Spleen (tissue), 11 donors: ENCODE results near the gene DNAH17. TPM values are rescaled to one million over a fixed set of nuclear protein-coding genes. Genes with fewer than 3 reads are reported as not detected.

Experiments
- DNase-seq: peaks from one replicate; pipeline ENCODE4 v3.0.0-alpha.2; 2020
- H3K27ac ChIP-seq, 8 donors: fragments of 200-600 bp; sonication (generic) in 7 of 8; 1 replicate in 4 of 8; 2 replicates in 4 of 8; pipeline versions ENCODE4 v1.5.0 to v1.8.0; 2016 to 2021; ENCODE audit warnings: inconsistent platforms in 4 of 8, mild to moderate bottlenecking in 4 of 8, moderate library complexity in 1 of 8
- H3K27me3 ChIP-seq, 7 donors: fragments of 200-600 bp; sonication (generic) in 6 of 7; replicated peaks in 1 of 7; 1 replicate in 4 of 7; 2 replicates in 3 of 7; pipeline versions ENCODE4 v1.5.0 to v1.8.0; 2016 to 2021; ENCODE audit warnings: inconsistent platforms in 3 of 7, mild to moderate bottlenecking in 1 of 7
- H3K36me3 ChIP-seq, 6 donors: fragments of 200-600 bp; sonication (generic) in 5 of 6; 1 replicate in 4 of 6; 2 replicates in 2 of 6; pipeline versions ENCODE4 v1.5.0 to v1.8.0; 2016 to 2021; ENCODE audit warnings: inconsistent platforms in 2 of 6
- H3K4me1 ChIP-seq, 6 donors: fragments of 200-600 bp; sonication (generic) in 5 of 6; 1 replicate in 3 of 6; 2 replicates in 3 of 6; pipeline versions ENCODE4 v1.5.0 to v1.8.0; 2016 to 2021; ENCODE audit warnings: inconsistent platforms in 3 of 6
- H3K4me3 ChIP-seq, 8 donors: fragments of 200-600 bp; sonication (generic) in 7 of 8; 1 replicate in 4 of 8; 2 replicates in 4 of 8; pipeline versions ENCODE4 v1.5.0 to v1.8.0; 2016 to 2021; ENCODE audit warnings: inconsistent platforms in 4 of 8, mild to moderate bottlenecking in 4 of 8, moderate library complexity in 2 of 8
- H3K9me3 ChIP-seq, 8 donors: fragments of 200-600 bp; sonication (generic) in 7 of 8; 1 replicate in 4 of 8; 2 replicates in 4 of 8; pipeline versions ENCODE4 v1.5.0 to v1.8.0; 2016 to 2021; ENCODE audit warnings: inconsistent platforms in 4 of 8
- POLR2A ChIP-seq, 3 donors: fragments of 450-650 bp; IDR thresholded peaks; one replicate each; pipeline ENCODE4 v1.5.1; 2017; ENCODE audit warnings: antibody characterized with exemption in 3 of 3, mild to moderate bottlenecking in 1 of 3
- POLR2AphosphoS5 ChIP-seq, 3 donors: sonication (generic); formaldehyde crosslinking; IDR thresholded peaks; one replicate each; pipeline ENCODE4 v1.5.1; 2017; ENCODE audit warnings: antibody characterized with exemption in 3 of 3
- WGBS, 5 donors: extraction: QIAGEN DNeasy Blood & Tissue Kit in 3 of 5; methylation state at CpG; one replicate each; pipeline versions ENCODE4 v1.1.5 to v1.1.7; 2013 to 2018; 5-methylcytosine and 5-hydroxymethylcytosine counted together
- intact Hi-C: fragments of 100-400 bp; cut with DNase I; formaldehyde crosslinking; loops from one replicate; pipeline ENCODE4 v1.15.0; 2023; ENCODE audit warnings: low total_unique reads
- polyA plus RNA-seq, 3 donors: library from polyadenylated mRNA; stranded (reverse); fragments of 200-250 nt; gene quantifications; one replicate each; pipeline ENCODE4 v1.2.1, GENCODE V29; 2013
- total RNA-seq, 7 donors: library from RNA; depleted of rRNA in 3 of 7; stranded (reverse); fragments of >200 nt in 3 of 7; fragmentation: NEBNext Ultra II Directional in 4 of 7; extraction: Animal tissue kit (Norgen Biotek cat#: 25700) in 4 of 7; gene quantifications; one replicate each; pipeline versions ENCODE4 v1.1.0 to v1.2.1, GENCODE V29; 2016 to 2021
- TF ChIP-seq, protein P1 (sequence below), 11 experiments: fragments of 200-600 bp in 7 of 11; fragments of 450-650 bp in 4 of 11; sonication (generic) in 4 of 11; IDR thresholded peaks in 8 of 11; conservative IDR thresholded peaks in 3 of 11; 1 replicate in 7 of 11; 2 replicates in 4 of 11; pipeline versions ENCODE4 v1.4.0 to v1.8.0; 2016 to 2021; ENCODE audit warnings: antibody characterized with exemption in 11 of 11, inconsistent platforms in 4 of 11, mild to moderate bottlenecking in 1 of 11
- donor health status: healthy with polysubstance abuse.
- donor health status: DM: no; HTN: no; CAD: no; lungs with moderate emphysema.
- donor health status: DM: no; HTN: no; CAD: no.
- donor health status: Bipolar disorder and iron deficiency.
- donor health status: healthy.
- donor health status: DM: no; HTN: no; CAD: no.
- donor health status: DM: yes; HTN: yes; CAD: no.

DNAH17 gene
- total and polyA plus RNA-seq, 10 donors = 0.06 to 1.0 (median 0.72) TPM; not detected in 1

DNA sequence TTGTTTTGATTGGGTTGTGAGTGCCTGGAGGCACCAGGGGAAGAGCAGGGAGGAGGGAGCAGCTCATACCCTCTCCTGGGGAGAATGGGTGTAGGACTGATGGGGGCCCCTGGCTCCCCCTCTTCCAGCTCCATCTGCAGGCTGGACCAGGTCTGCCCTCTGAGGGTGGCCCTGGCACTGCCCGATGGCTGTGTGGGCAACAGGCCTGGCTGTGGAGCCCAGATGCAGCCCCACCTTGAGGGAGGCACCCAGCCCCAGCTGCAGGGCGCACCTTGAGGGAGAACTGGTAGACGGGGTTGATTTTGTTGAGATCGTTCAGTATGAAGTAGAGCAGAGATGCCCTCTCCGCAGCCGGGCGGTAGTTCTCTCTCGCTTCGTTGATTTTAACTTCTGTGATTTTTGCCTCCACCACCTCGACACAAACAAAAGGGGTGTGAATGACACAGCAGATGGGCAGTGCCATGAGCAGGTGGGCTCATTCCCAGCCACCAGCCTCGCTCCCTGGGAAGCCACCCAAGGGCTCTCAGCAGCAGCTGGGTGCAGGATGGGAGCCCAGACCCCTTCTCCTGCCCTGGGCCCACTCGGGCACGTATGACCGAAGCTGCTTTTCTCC lies 127.1 kb downstream of the DNAH17 start:
- intact Hi-C loops = no loop called here
- no peak overlapping the region for H3K4me3 ChIP-seq
- no peak overlapping the region for H3K27ac ChIP-seq
- DNase-seq = no peak
- H3K27me3 ChIP-seq = peaks cover 0 to 12% (median 0%) of the 10 kb centered on the region in 7 donors
- H3K9me3 ChIP-seq = no peaks in the 10 kb centered on the region
- WGBS, 5 donors = 86 to 100% (median 91%) methylated on average over 6 to 14 of the region's 14 CpGs
- TF ChIP-seq, protein P1, sequence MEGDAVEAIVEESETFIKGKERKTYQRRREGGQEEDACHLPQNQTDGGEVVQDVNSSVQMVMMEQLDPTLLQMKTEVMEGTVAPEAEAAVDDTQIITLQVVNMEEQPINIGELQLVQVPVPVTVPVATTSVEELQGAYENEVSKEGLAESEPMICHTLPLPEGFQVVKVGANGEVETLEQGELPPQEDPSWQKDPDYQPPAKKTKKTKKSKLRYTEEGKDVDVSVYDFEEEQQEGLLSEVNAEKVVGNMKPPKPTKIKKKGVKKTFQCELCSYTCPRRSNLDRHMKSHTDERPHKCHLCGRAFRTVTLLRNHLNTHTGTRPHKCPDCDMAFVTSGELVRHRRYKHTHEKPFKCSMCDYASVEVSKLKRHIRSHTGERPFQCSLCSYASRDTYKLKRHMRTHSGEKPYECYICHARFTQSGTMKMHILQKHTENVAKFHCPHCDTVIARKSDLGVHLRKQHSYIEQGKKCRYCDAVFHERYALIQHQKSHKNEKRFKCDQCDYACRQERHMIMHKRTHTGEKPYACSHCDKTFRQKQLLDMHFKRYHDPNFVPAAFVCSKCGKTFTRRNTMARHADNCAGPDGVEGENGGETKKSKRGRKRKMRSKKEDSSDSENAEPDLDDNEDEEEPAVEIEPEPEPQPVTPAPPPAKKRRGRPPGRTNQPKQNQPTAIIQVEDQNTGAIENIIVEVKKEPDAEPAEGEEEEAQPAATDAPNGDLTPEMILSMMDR (IDR thresholded peaks at IDR 0.05 in 8 of 11, conservative IDR thresholded peaks at IDR 0.05 in 3 of 11) = no peak
- TF ChIP-seq POLR2AphosphoS5 (IDR thresholded peaks at IDR 0.05) (no peak), POLR2A (IDR thresholded peaks at IDR 0.05) (no peak)
- H3K36me3 ChIP-seq = no peaks in the 10 kb centered on the region
- H3K4me1 ChIP-seq = peaks cover 0 to 8% (median 6%) of the 10 kb centered on the region in 6 donors

DNA sequence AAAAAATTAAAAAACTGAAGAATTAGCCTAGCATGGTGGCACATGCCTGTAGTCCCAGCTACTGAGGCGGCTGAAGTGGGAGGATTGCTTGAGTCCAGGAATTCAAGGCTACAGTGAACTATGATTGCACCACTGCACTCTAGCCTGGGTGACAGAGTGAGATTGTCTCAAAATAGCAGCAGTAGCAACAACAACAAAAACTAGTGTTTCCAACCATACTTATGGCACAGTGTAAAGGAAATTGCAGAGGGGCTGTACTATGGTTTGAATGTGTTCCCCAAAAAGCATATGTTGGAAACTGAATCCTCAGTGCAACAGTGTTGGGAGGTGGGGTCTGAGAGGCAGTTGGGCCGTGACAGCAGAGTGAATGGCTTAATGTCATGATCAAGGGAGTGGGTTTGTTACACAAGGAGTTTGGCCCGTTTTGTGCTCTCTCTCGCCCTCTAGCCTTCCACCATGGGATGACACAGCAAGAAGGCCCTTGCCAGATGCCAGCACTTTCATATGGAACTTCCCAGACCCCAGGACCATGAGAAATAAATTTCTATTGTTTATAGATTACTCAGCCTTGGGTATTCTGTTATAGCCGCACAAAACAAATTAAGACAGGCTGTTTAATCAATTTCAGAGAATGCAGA lies 128.7 kb downstream of the DNAH17 start:
- Histone ChIP-seq H3K4me3 (no peak overlapping the region), H3K9me3 (no peaks in the 10 kb centered on the region), H3K27me3 (peaks cover 0 to 20% (median 0%) of the 10 kb centered on the region in 7 donors), H3K4me1 (peaks cover 0 to 15% (median 13%) of the 10 kb centered on the region in 6 donors), H3K36me3 (no peaks in the 10 kb centered on the region), H3K27ac (no peak overlapping the region)
- TF ChIP-seq, protein P1 (IDR thresholded peaks at IDR 0.05 in 8 of 11, conservative IDR thresholded peaks at IDR 0.05 in 3 of 11) = peak in 3 of 11 experiments; percentile 11 to 25 (median 18)
- TF ChIP-seq POLR2A (IDR thresholded peaks at IDR 0.05) = no peak
- intact Hi-C loops = no loop called here
- 67 to 81% (median 74%) methylated on average over 5 of the region's 5 CpGs for WGBS, 5 donors
- DNase-seq = no peak

DNA sequence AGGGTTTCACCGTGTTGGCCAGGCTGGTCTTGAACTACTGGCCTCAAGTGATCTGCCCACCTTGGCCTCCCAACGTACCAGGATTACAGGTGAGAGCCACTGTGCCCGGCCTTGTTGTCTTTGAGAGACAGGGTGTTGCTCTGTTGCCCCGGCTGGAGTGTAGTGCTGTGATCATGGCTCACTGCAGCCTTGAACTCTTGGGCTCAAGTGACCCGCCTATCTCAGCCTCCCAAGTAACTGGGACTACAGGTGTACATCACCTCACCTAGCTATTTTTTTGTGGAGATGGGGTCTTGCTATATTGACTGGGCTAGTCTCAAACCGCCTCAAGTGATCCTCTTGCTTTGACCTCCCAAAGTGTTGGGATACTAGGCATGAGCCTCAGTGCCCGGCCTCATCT lies 130.4 kb downstream of the DNAH17 start:
- Histone ChIP-seq H3K4me3 (no peak overlapping the region), H3K36me3 (no peaks in the 10 kb centered on the region), H3K4me1 (peaks cover 4 to 31% (median 26%) of the 10 kb centered on the region in 6 donors), H3K9me3 (no peaks in the 10 kb centered on the region), H3K27me3 (peaks cover 0 to 20% (median 0%) of the 10 kb centered on the region in 7 donors), H3K27ac (no peak overlapping the region)
- intact Hi-C loops = no loop called here
- 90 to 95% (median 93%) methylated on average over 7 of the region's 7 CpGs for WGBS, 5 donors
- no peak for DNase-seq
- TF ChIP-seq POLR2A (IDR thresholded peaks at IDR 0.05) (no peak), POLR2AphosphoS5 (IDR thresholded peaks at IDR 0.05) (no peak)
- TF ChIP-seq, protein P1 (IDR thresholded peaks at IDR 0.05 in 8 of 11, conservative IDR thresholded peaks at IDR 0.05 in 3 of 11) = no peak

DNA sequence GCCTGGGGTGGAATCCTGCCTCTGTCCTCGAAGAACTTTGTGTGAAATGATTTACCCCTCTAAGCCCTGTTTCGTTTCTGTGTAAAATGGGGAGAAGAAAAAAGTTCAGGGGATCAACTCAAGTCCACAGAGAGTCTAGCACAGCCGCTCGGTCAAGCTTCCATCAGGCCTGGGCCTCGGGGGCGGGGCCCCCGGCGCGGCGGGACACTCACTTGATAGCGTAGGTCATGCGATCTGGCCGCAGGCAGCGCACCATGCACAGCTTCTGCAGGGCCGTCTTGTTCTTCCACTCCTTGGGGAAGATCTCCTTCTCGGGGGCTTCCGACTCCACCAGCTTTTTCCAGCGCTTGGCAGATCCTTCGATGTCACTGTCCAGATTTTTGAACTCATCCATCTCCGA lies 132.8 kb downstream of the DNAH17 start:
- Histone ChIP-seq H3K27me3 (peaks cover 0 to 14% (median 0%) of the 10 kb centered on the region in 7 donors), H3K4me3 (no peak overlapping the region), H3K27ac (no peak overlapping the region), H3K36me3 (no peaks in the 10 kb centered on the region), H3K9me3 (no peaks in the 10 kb centered on the region), H3K4me1 (peaks cover 4 to 33% (median 24%) of the 10 kb centered on the region in 6 donors)
- intact Hi-C loops = no loop called here
- DNase-seq = no peak
- WGBS, 5 donors = 85 to 95% (median 91%) methylated on average over 17 to 20 of the region's 20 CpGs
- TF ChIP-seq POLR2AphosphoS5 (IDR thresholded peaks at IDR 0.05) = peak in 1 of 3 donors; percentile 38
- TF ChIP-seq POLR2A (IDR thresholded peaks at IDR 0.05) = no peak
